Ectodermal cell (in vitro differentiated cells): ENCODE data around the gene CCM2.

Experiments
- H3K27ac ChIP-seq: 2 replicates; pipeline ENCODE4 v1.7.0; 2013; ENCODE audit warnings: mild to moderate bottlenecking, low read depth, low read length; ENCODE audit not compliant: insufficient read depth, poor library complexity, severe bottlenecking
- H3K27me3 ChIP-seq: 2 replicates; pipeline ENCODE4 v1.7.0; 2013; ENCODE audit warnings: mild to moderate bottlenecking, low read length; ENCODE audit not compliant: insufficient read depth, control insufficient read depth, poor library complexity, severe bottlenecking
- H3K36me3 ChIP-seq: one replicate; pipeline ENCODE4 v1.7.0; 2013; ENCODE audit warnings: low read length; ENCODE audit not compliant: control insufficient read depth, insufficient read depth
- H3K4me1 ChIP-seq: one replicate; pipeline ENCODE4 v1.7.0; 2013; ENCODE audit warnings: low read length; ENCODE audit not compliant: control insufficient read depth, insufficient read depth
- H3K4me3 ChIP-seq: 2 replicates; pipeline ENCODE4 v1.7.0; 2013; ENCODE audit warnings: low read depth, low read length, control low read depth; ENCODE audit not compliant: insufficient read depth
- H3K9me3 ChIP-seq: 2 replicates; pipeline ENCODE4 v1.7.0; 2013; ENCODE audit warnings: mild to moderate bottlenecking, low read length, moderate library complexity; ENCODE audit not compliant: control insufficient read depth
- WGBS, 2 experiments: methylation state at CpG; one replicate each; pipeline ENCODE4 v1.1.7; 2013; ENCODE audit warnings: missing lambda C conversion rate in 2 of 2; 5-methylcytosine and 5-hydroxymethylcytosine counted together

Gene CCM2

DNA sequence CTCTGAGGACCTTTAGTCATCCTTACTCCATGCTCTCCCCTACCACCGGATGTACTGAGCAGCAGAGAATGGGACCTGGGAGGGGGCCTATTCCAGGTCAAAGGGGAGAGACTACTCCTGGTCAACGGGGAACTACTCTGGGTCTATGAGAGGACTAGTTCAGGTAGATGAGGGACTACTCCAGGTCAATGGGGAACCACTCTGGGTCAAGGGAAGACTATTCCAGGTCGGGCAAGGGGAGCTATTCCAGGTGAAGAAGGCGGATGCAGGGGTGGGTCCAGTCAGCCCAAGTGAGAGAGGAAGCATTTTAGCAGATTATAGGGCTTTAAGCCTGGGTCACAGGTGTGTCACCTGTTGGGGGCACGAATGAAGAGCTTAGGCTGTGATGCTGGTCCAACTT, 35.4 kb downstream of the CCM2 start:
- Histone ChIP-seq H3K36me3 (peaks cover 7% of the 10 kb centered on the region), H3K27ac (no peak overlapping the region), H3K9me3 (no peaks in the 10 kb centered on the region), H3K4me1 (peaks cover 18% of the 10 kb centered on the region), H3K4me3 (no peak overlapping the region), H3K27me3 (no peaks in the 10 kb centered on the region)
- WGBS, 2 experiments, result 94 to 95% methylated on average over 5 of the region's 5 CpGs

DNA sequence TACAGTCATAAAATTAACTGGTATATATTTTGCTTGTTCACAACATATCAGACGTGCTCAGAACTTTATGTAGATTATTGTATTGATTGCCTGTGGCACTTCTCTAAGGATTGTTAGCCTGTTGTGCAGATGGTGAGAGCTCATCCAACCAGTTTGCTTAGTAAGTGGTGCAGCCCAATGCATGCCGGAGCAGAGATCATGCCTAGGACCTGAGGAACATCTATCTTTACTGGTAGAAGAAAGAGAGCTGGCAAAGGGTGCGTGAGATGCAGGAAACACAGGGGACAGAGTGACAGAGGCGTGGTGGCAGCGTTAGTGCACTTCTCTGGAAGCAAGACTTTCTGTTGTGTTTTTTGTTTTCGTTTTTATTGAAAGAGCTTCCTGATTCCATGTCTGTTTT, 35.9 kb downstream of the CCM2 start:
- Histone ChIP-seq H3K4me3 (no peak overlapping the region), H3K36me3 (peaks cover 7% of the 10 kb centered on the region), H3K9me3 (no peaks in the 10 kb centered on the region), H3K27me3 (no peaks in the 10 kb centered on the region), H3K4me1 (peaks cover 18% of the 10 kb centered on the region), H3K27ac (no peak overlapping the region)
- WGBS, 2 experiments, result 87 to 89% methylated on average over 6 of the region's 6 CpGs

DNA sequence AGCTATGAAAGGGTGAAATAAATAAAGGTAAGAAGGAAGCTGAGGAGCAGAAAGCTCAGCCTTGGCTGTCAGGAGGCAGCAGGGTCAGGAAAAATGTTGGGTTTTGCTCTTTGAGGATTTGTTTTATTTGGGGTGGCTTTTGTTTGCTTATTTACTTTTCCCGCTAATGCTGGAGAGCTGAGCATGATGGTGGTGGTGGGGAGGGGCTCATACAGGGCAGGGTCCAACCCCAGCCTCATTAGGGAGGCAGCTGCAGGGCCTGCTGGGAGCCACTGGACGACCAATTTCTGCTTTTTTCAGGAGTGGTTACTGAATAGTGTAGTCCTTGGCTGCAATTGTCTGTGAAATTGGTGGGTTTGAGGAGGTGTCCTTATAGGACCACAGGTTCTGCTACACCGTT, 36.3 kb downstream of the CCM2 start:
- Histone ChIP-seq H3K27ac (no peak overlapping the region), H3K4me3 (no peak overlapping the region)

DNA sequence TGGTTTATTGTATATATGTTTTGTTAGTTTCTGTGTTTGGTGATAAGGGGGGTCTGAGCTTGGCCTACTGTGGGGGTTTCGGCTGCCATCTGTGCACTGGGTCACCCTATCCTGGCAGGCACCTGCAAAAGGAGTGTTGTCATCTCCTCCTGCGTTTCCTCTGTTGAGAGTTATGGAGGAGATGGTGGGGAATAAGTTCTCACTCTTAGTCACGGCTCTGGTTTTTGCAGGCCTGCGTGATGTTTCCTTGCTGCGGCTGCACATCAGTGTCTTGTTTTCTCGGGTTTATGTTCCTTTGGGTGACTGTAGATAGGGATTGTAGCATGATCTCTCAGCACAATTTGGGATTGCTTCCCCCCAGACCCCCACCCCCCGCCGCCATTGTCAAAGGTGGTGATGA, 36.8 kb downstream of the CCM2 start:
- H3K4me1 ChIP-seq, result peaks cover 17% of the 10 kb centered on the region
- H3K27me3 ChIP-seq, result no peaks in the 10 kb centered on the region
- H3K27ac ChIP-seq, result peak overlapping the region; percentile 46
- 79 to 90% methylated on average over 6 to 8 of the region's 8 CpGs for WGBS, 2 experiments
- H3K4me3 ChIP-seq, result no peak overlapping the region
- H3K9me3 ChIP-seq, result no peaks in the 10 kb centered on the region
- peaks cover 7% of the 10 kb centered on the region for H3K36me3 ChIP-seq

More for the DNA sequence above, 36.3 kb downstream of the CCM2 start:
- Histone ChIP-seq H3K4me1 (peaks cover 18% of the 10 kb centered on the region), H3K36me3 (peaks cover 7% of the 10 kb centered on the region), H3K9me3 (no peaks in the 10 kb centered on the region), H3K27me3 (no peaks in the 10 kb centered on the region)
- WGBS, 2 experiments, result 57 to 62% methylated on average over 3 of the region's 3 CpGs

DNA sequence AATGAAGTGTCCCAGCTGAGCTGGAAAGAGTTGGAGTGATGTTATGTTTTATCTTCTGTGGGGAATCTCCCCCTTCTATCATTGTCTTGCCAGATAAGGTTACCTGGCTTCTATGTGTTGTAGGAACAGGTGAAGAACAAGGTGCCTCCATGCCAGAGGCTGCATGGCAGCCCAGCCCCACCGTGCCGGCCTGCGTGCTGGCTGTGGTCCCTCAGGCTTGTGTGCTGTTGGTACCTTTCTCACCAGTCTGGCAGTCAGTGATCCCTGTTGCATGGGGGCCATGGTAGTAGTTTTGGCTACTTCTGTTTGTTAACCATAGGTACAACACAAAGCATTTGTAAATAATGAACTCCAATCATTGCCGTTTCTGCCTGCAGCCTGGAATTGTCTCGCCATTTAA, 37.9 kb downstream of the CCM2 start:
- H3K36me3 ChIP-seq, result peaks cover 7% of the 10 kb centered on the region
- H3K27ac ChIP-seq, result no peak overlapping the region
- no peaks in the 10 kb centered on the region for H3K27me3 ChIP-seq
- H3K4me1 ChIP-seq, result peaks cover 14% of the 10 kb centered on the region
- H3K9me3 ChIP-seq, result no peaks in the 10 kb centered on the region
- no peak overlapping the region for H3K4me3 ChIP-seq
- WGBS, 2 experiments, result 97% methylated on average over 5 of the region's 5 CpGs

DNA sequence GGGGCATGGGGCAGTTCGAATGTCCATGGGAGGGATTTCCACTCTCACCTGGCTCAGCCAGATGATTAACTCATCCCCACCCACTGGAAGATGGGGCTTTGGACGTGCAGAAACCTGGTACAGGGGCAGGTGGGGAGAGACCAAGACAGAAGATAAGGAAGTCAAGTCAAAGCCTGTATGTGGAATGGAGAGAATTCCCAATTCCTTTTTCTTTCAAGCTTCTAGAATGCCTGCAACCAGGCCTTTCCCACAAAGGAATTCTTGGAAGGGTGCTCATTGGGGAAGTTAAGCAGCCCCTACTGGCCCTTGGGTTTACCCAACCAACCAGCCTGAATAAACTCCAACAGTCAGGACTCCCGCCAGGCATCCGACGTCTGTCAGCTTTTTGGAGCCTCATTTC, 39.1 kb downstream of the CCM2 start:
- WGBS, 2 experiments, result 93 to 94% methylated on average over 5 of the region's 5 CpGs
- Histone ChIP-seq H3K4me3 (no peak overlapping the region), H3K4me1 (peaks cover 14% of the 10 kb centered on the region), H3K9me3 (no peaks in the 10 kb centered on the region), H3K27ac (no peak overlapping the region), H3K36me3 (peaks cover 8% of the 10 kb centered on the region), H3K27me3 (no peaks in the 10 kb centered on the region)

DNA sequence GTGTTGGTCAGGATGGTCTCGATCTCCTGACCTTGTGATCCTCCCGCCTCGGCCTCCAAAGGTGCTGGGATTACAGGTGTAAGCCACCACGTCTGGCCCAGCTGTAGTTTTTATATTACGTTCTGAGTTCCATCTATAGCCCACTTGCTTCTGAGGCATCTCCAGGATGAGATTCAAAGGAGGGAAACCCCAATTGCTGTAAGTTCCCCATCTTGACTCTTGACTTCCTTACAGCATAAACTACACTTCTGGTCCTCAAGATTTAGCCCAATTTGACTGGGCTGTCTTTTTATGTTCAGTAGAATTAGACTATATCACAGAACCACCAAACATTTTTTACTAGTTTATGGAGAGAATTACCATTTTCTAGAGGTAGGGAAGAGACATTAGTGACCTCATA, 44.3 kb downstream of the CCM2 start:
- H3K4me3 ChIP-seq, result no peak overlapping the region
- 86 to 87% methylated on average over 5 of the region's 5 CpGs for WGBS, 2 experiments
- no peaks in the 10 kb centered on the region for H3K4me1 ChIP-seq
- H3K27me3 ChIP-seq, result no peaks in the 10 kb centered on the region
- H3K27ac ChIP-seq, result no peak overlapping the region
- no peaks in the 10 kb centered on the region for H3K9me3 ChIP-seq
- peaks cover 6% of the 10 kb centered on the region for H3K36me3 ChIP-seq

DNA sequence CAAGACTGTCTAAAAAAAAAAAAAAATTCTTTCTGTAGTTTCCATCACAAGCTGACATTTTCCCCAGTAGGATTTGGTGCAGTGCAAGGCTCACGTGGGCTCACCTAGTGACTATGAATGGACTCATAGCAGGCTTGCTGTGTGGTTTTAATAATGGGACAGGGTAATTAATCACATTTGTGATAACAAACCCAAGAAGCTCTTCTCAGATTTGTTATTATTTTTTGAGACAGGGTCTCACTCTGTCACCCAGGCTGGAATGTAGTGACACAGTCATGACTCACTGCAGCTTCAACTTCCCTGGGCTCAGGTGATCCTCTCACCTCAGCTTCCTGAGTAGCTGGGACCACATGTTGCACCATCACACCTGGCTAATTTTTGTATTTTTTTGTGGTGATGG, 48.7 kb downstream of the CCM2 start:
- no peak overlapping the region for H3K27ac ChIP-seq
- WGBS, 2 experiments, result 88 to 94% methylated on average over 1 of the region's 1 CpG
- H3K27me3 ChIP-seq, result no peaks in the 10 kb centered on the region
- no peaks in the 10 kb centered on the region for H3K9me3 ChIP-seq
- no peak overlapping the region for H3K4me3 ChIP-seq
- peaks cover 6% of the 10 kb centered on the region for H3K36me3 ChIP-seq
- no peaks in the 10 kb centered on the region for H3K4me1 ChIP-seq

DNA sequence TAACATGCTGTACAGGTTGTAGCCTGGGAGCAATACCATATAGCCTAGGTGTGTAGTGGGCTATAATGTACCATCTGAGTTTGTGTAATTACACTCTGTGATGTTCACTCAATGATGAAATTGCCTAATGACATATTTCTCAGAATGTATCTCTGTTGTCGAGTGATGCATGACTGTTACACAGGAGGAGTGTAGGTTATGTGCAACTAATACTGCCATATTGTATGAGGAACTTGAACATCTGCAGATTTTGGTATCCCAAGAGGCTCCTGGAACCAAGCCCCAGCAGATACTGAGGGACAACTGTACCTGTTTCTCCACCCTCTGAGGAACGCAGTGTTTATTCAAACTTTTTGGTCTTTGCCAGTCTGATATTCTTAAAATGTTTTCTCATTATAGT, 50.2 kb downstream of the CCM2 start:
- H3K4me3 ChIP-seq, result no peak overlapping the region
- H3K9me3 ChIP-seq, result no peaks in the 10 kb centered on the region
- H3K36me3 ChIP-seq, result no peaks in the 10 kb centered on the region
- WGBS, 2 experiments, result 68% methylated on average over 2 of the region's 2 CpGs
- H3K4me1 ChIP-seq, result no peaks in the 10 kb centered on the region
- H3K27me3 ChIP-seq, result no peaks in the 10 kb centered on the region
- H3K27ac ChIP-seq, result no peak overlapping the region

DNA sequence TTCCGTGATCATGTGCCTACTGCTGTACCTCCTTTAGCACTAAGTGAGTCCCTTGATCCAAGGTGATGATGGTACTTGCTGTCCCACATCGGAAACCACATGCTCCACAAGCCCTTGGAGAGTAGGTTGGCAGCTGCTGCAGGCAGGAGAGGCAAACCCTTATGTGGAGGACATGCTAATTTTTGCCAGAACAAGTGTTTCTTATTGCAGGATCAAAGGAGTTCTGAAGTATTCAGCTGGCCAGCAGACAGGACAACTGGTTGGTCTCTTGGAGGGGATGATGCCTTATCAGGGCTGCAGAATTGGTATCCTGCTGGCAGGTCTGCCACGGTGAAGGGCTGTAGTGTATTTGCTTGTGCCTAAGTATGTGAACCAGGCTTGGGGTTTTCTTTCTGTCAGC, 52.0 kb downstream of the CCM2 start:
- H3K36me3 ChIP-seq, result no peaks in the 10 kb centered on the region
- 77 to 82% methylated on average over 3 of the region's 3 CpGs for WGBS, 2 experiments
- H3K4me1 ChIP-seq, result no peaks in the 10 kb centered on the region
- no peak overlapping the region for H3K4me3 ChIP-seq
- no peaks in the 10 kb centered on the region for H3K27me3 ChIP-seq
- no peak overlapping the region for H3K27ac ChIP-seq
- no peaks in the 10 kb centered on the region for H3K9me3 ChIP-seq

DNA sequence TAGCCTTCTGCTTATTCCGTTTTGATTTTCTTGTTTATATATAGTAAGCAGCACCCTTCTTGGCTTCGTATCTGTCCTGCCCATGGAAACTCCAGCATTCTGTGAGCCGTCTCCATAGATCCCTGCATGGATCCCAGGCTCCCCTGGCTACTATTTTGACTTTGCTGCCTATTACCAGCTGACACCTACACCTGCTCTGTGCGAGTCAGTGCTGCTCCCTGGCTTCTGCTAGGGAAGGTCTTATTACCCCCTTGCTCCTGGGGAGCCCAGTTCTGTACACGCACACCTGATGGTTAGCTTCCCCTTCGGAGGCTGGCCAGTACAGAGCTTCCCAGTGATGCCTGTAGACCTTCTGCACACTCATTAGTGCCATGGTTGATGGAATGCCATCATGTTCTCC, 53.4 kb downstream of the CCM2 start:
- H3K4me1 ChIP-seq, result no peaks in the 10 kb centered on the region

More for the DNA sequence above, 53.4 kb downstream of the CCM2 start:
- no peaks in the 10 kb centered on the region for H3K36me3 ChIP-seq
- H3K4me3 ChIP-seq, result no peak overlapping the region
- H3K9me3 ChIP-seq, result no peaks in the 10 kb centered on the region
- no peak overlapping the region for H3K27ac ChIP-seq
- H3K27me3 ChIP-seq, result no peaks in the 10 kb centered on the region
- 91 to 93% methylated on average over 6 of the region's 6 CpGs for WGBS, 2 experiments
